ENCODE measurements around the gene RAB3A.

RAB3A gene

GRCh38 chr19:18158467-18158866 lies 45.4 kb downstream of the RAB3A start:
- Mint-ChIP-seq H3K4me3 (no peak overlapping the region), H3K4me1 (ENCODE audit: low read depth) (peaks cover 13% of the 10 kb centered on the region), H3K27ac (no peak overlapping the region)

GRCh38 chr19:18157465-18158063 lies 46.3 kb downstream of the RAB3A start:
- peaks cover 16% of the 10 kb centered on the region for H3K4me1 Mint-ChIP-seq (ENCODE audit: low read depth)

More at GRCh38 chr19:18158467-18158866, 45.4 kb downstream of the RAB3A start:
- H3K36me3 Mint-ChIP-seq (ENCODE audit: low read depth): peaks cover 10% of the 10 kb centered on the region
- H3K27me3 Mint-ChIP-seq (ENCODE audit: low read depth): no peaks in the 10 kb centered on the region
- no peaks in the 10 kb centered on the region for H3K9me3 Mint-ChIP-seq

GRCh38 chr19:18156841-18157464 lies 46.9 kb downstream of the RAB3A start:
- no peak overlapping the region for H3K27ac Mint-ChIP-seq
- no peak overlapping the region for H3K4me3 Mint-ChIP-seq
- no peaks in the 10 kb centered on the region for H3K9me3 Mint-ChIP-seq
- peaks cover 7% of the 10 kb centered on the region for H3K36me3 Mint-ChIP-seq (ENCODE audit: low read depth)
- no peaks in the 10 kb centered on the region for H3K27me3 Mint-ChIP-seq (ENCODE audit: low read depth)
- peaks cover 19% of the 10 kb centered on the region for H3K4me1 Mint-ChIP-seq (ENCODE audit: low read depth)

More at GRCh38 chr19:18157465-18158063, 46.3 kb downstream of the RAB3A start:
- Mint-ChIP-seq H3K27ac (no peak overlapping the region), H3K36me3 (ENCODE audit: low read depth) (peaks cover 6% of the 10 kb centered on the region), H3K27me3 (ENCODE audit: low read depth) (no peaks in the 10 kb centered on the region), H3K4me3 (no peak overlapping the region), H3K9me3 (no peaks in the 10 kb centered on the region)

- Mint-ChIP-seq H3K4me3 (no peak overlapping the region), H3K27ac (no peak overlapping the region), H3K9me3 (no peaks in the 10 kb centered on the region), H3K4me1 (ENCODE audit: low read depth) (peaks cover 24% of the 10 kb centered on the region), H3K27me3 (ENCODE audit: low read depth) (no peaks in the 10 kb centered on the region), H3K36me3 (ENCODE audit: low read depth) (peaks cover 7% of the 10 kb centered on the region)
These were observed 47.6 kb downstream of the RAB3A start for GRCh38 chr19:18156268-18156667.

GRCh38 chr19:18155095-18156087 lies 48.5 kb downstream of the RAB3A start:
- H3K27me3 Mint-ChIP-seq (ENCODE audit: low read depth): no peaks in the 10 kb centered on the region
- H3K27ac Mint-ChIP-seq: no peak overlapping the region
- peaks cover 7% of the 10 kb centered on the region for H3K36me3 Mint-ChIP-seq (ENCODE audit: low read depth)
- H3K9me3 Mint-ChIP-seq: no peaks in the 10 kb centered on the region
- H3K4me1 Mint-ChIP-seq (ENCODE audit: low read depth): peaks cover 23% of the 10 kb centered on the region
- H3K4me3 Mint-ChIP-seq: no peak overlapping the region

- H3K36me3 Mint-ChIP-seq (ENCODE audit: low read depth): peaks cover 7% of the 10 kb centered on the region
- H3K4me1 Mint-ChIP-seq (ENCODE audit: low read depth): peaks cover 20% of the 10 kb centered on the region
- peak overlapping the region; percentile 66 for H3K27ac Mint-ChIP-seq
- no peaks in the 10 kb centered on the region for H3K27me3 Mint-ChIP-seq (ENCODE audit: low read depth)
- peak overlapping the region; percentile 82 for H3K4me3 Mint-ChIP-seq
- no peaks in the 10 kb centered on the region for H3K9me3 Mint-ChIP-seq
These were observed 50.2 kb downstream of the RAB3A start for GRCh38 chr19:18153556-18154134.

- peaks cover 9% of the 10 kb centered on the region for H3K36me3 Mint-ChIP-seq (ENCODE audit: low read depth)
- peak within 1 kb of the TSS; percentile 85 for H3K4me3 Mint-ChIP-seq
- H3K9me3 Mint-ChIP-seq: no peaks in the 10 kb centered on the region
- H3K27ac Mint-ChIP-seq: peak within 1 kb of the TSS; percentile 94
- H3K4me1 Mint-ChIP-seq (ENCODE audit: low read depth): peaks cover 20% of the 10 kb centered on the region
- no peaks in the 10 kb centered on the region for H3K27me3 Mint-ChIP-seq (ENCODE audit: low read depth)
These were observed 50.9 kb downstream of the RAB3A start, which contains the start of gene PIK3R2 for GRCh38 chr19:18152817-18153555. PIK3R2 (plus strand) TSS chr19:18153163; CDS start chr19:18155880, 2,717 bp downstream.

GRCh38 chr19:18152442-18152816 lies 51.4 kb downstream of the RAB3A start:
- no peaks in the 10 kb centered on the region for H3K27me3 Mint-ChIP-seq (ENCODE audit: low read depth)

GRCh38 chr19:18150776-18151624 lies 52.8 kb downstream of the RAB3A start:
- peak overlapping the region; percentile 85 for H3K4me3 Mint-ChIP-seq
- H3K36me3 Mint-ChIP-seq (ENCODE audit: low read depth): peaks cover 16% of the 10 kb centered on the region
- peak overlapping the region; percentile 94 for H3K27ac Mint-ChIP-seq

More at GRCh38 chr19:18152442-18152816, 51.4 kb downstream of the RAB3A start:
- H3K4me1 Mint-ChIP-seq (ENCODE audit: low read depth): peaks cover 20% of the 10 kb centered on the region
- H3K9me3 Mint-ChIP-seq: no peaks in the 10 kb centered on the region
- peak overlapping the region; percentile 94 for H3K27ac Mint-ChIP-seq
- peaks cover 12% of the 10 kb centered on the region for H3K36me3 Mint-ChIP-seq (ENCODE audit: low read depth)
- peak overlapping the region; percentile 85 for H3K4me3 Mint-ChIP-seq

GRCh38 chr19:18149596-18149975 lies 54.3 kb downstream of the RAB3A start:
- Mint-ChIP-seq H3K4me3 (no peak overlapping the region), H3K36me3 (ENCODE audit: low read depth) (peaks cover 22% of the 10 kb centered on the region), H3K4me1 (ENCODE audit: low read depth) (peaks cover 17% of the 10 kb centered on the region), H3K27ac (no peak overlapping the region), H3K27me3 (ENCODE audit: low read depth) (no peaks in the 10 kb centered on the region), H3K9me3 (no peaks in the 10 kb centered on the region)

More at GRCh38 chr19:18150776-18151624, 52.8 kb downstream of the RAB3A start:
- Mint-ChIP-seq H3K9me3 (no peaks in the 10 kb centered on the region), H3K4me1 (ENCODE audit: low read depth) (peaks cover 17% of the 10 kb centered on the region), H3K27me3 (ENCODE audit: low read depth) (no peaks in the 10 kb centered on the region)

- H3K27ac Mint-ChIP-seq: no peak overlapping the region
- no peaks in the 10 kb centered on the region for H3K9me3 Mint-ChIP-seq
- H3K4me3 Mint-ChIP-seq: no peak overlapping the region
- no peaks in the 10 kb centered on the region for H3K27me3 Mint-ChIP-seq (ENCODE audit: low read depth)
- peaks cover 27% of the 10 kb centered on the region for H3K36me3 Mint-ChIP-seq (ENCODE audit: low read depth)
- H3K4me1 Mint-ChIP-seq (ENCODE audit: low read depth): peaks cover 7% of the 10 kb centered on the region
These were observed 56.4 kb downstream of the RAB3A start for GRCh38 chr19:18147396-18147795.
